ENCODE data around the gene JHY.

Gene JHY

DNA sequence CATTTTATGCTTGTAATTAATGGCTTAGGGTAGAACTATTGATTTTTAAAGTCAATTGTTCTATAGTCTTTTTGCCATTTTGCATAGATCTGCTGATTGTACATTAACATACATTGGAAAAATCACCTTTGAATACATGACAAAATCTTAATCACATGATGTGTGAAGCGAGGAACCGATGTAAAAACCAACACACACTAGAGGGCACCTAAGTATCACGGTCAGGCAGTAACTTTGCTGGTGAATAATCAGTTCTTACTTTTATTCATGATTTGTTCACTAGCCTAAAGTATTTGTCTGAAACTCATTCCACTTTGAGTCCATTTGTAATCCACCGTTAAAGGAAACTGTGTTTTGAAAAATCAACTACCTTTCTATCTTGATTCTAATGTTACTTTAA is 28.2 kb downstream of the JHY start:
- no peak overlapping the region for H3K9ac ChIP-seq
- no peaks in the 10 kb centered on the region for H3K4me1 ChIP-seq (ENCODE audit: low read depth, poor library complexity, severe bottlenecking)
- H3K79me2 ChIP-seq (ENCODE audit: insufficient read depth, low read depth): no peaks in the 10 kb centered on the region
- H3K36me3 ChIP-seq (ENCODE audit: insufficient read depth): no peaks in the 10 kb centered on the region
- H4K20me1 ChIP-seq (ENCODE audit: insufficient read depth): no peaks in the 10 kb centered on the region
- H3K27me3 ChIP-seq (ENCODE audit: insufficient read depth, low read depth): no peaks in the 10 kb centered on the region
- no peak overlapping the region for H3K27ac ChIP-seq
- no peak overlapping the region for H3K4me2 ChIP-seq
- H2AFZ ChIP-seq (ENCODE audit: low read depth): no peak overlapping the region
- TF ChIP-seq, protein P1, sequence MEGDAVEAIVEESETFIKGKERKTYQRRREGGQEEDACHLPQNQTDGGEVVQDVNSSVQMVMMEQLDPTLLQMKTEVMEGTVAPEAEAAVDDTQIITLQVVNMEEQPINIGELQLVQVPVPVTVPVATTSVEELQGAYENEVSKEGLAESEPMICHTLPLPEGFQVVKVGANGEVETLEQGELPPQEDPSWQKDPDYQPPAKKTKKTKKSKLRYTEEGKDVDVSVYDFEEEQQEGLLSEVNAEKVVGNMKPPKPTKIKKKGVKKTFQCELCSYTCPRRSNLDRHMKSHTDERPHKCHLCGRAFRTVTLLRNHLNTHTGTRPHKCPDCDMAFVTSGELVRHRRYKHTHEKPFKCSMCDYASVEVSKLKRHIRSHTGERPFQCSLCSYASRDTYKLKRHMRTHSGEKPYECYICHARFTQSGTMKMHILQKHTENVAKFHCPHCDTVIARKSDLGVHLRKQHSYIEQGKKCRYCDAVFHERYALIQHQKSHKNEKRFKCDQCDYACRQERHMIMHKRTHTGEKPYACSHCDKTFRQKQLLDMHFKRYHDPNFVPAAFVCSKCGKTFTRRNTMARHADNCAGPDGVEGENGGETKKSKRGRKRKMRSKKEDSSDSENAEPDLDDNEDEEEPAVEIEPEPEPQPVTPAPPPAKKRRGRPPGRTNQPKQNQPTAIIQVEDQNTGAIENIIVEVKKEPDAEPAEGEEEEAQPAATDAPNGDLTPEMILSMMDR (conservative IDR thresholded peaks at IDR 0.05; ENCODE audit: low read depth, low read length): no peak
- H3K4me3 ChIP-seq (IDR thresholded peaks at IDR 0.05; ENCODE audit: insufficient read depth, low read depth, low read length): no peak overlapping the region

DNA sequence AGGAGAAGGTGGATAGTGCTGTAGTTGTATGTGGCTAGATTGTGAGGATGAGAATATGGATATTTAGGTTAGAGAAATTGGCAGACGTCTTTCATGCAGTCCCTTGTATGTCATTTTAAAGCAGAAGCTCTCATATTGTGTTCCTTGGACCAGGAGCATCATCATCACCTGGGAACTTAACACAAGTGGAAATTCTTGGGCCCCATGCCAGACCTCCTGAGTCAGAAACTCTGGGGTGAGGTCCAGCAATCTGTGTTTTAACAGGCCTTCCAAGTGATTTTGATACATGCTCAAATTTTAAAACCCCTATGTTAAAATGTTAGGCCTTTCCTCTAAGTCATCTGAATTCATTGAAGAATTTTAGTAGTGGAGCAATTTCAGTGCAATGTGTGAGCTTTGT is 34.8 kb downstream of the JHY start:
- Histone ChIP-seq H3K4me1 (ENCODE audit: low read depth, poor library complexity, severe bottlenecking) (no peaks in the 10 kb centered on the region), H3K36me3 (ENCODE audit: insufficient read depth) (no peaks in the 10 kb centered on the region), H3K9ac (no peak overlapping the region), H3K27me3 (ENCODE audit: insufficient read depth, low read depth) (no peaks in the 10 kb centered on the region), H3K4me3 (IDR thresholded peaks at IDR 0.05; ENCODE audit: insufficient read depth, low read depth, low read length) (no peak overlapping the region), H3K27ac (no peak overlapping the region), H4K20me1 (ENCODE audit: insufficient read depth) (no peaks in the 10 kb centered on the region), H3K4me2 (no peak overlapping the region), H3K79me2 (ENCODE audit: insufficient read depth, low read depth) (no peaks in the 10 kb centered on the region), H2AFZ (ENCODE audit: low read depth) (no peak overlapping the region)
- TF ChIP-seq, protein P1 (conservative IDR thresholded peaks at IDR 0.05; ENCODE audit: low read depth, low read length): no peak

DNA sequence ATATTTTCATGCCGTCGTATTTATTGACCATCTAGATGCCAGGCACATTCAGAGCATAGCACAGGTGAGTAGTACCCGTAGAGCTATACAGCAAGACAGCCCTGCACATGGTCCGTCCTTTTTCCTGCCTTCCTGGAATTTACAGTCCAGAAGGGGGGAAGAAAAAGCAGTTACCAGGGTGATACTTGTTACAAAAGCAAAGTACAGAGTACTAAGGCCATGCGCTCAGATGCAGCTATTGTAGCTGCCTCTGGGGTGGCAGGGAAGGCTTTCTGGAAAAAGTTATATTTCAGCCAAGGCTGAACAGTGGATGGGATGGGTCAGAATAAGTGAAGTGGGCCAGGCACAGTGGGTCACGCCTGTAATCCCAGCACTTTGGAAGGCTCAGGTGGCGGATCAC is 36.2 kb downstream of the JHY start:
- no peak overlapping the region for H3K4me2 ChIP-seq
- no peaks in the 10 kb centered on the region for H4K20me1 ChIP-seq (ENCODE audit: insufficient read depth)
- H3K27me3 ChIP-seq (ENCODE audit: insufficient read depth, low read depth): no peaks in the 10 kb centered on the region
- H3K4me3 ChIP-seq (IDR thresholded peaks at IDR 0.05; ENCODE audit: insufficient read depth, low read depth, low read length): no peak overlapping the region
- H3K36me3 ChIP-seq (ENCODE audit: insufficient read depth): no peaks in the 10 kb centered on the region
- H2AFZ ChIP-seq (ENCODE audit: low read depth): no peak overlapping the region
- H3K4me1 ChIP-seq (ENCODE audit: low read depth, poor library complexity, severe bottlenecking): no peaks in the 10 kb centered on the region
- TF ChIP-seq, protein P1 (conservative IDR thresholded peaks at IDR 0.05; ENCODE audit: low read depth, low read length): no peak
- H3K27ac ChIP-seq: no peak overlapping the region
- H3K79me2 ChIP-seq (ENCODE audit: insufficient read depth, low read depth): no peaks in the 10 kb centered on the region
- H3K9ac ChIP-seq: no peak overlapping the region

- H3K9ac ChIP-seq: no peak overlapping the region
Measured at GRCh38 chr11:122920579-122920978, 38.0 kb downstream of the JHY start.

More at GRCh38 chr11:122920579-122920978, 38.0 kb downstream of the JHY start:
- Histone ChIP-seq H3K4me2 (no peak overlapping the region), H3K27me3 (ENCODE audit: insufficient read depth, low read depth) (no peaks in the 10 kb centered on the region), H3K79me2 (ENCODE audit: insufficient read depth, low read depth) (no peaks in the 10 kb centered on the region), H4K20me1 (ENCODE audit: insufficient read depth) (no peaks in the 10 kb centered on the region), H3K4me3 (IDR thresholded peaks at IDR 0.05; ENCODE audit: insufficient read depth, low read depth, low read length) (no peak overlapping the region), H3K27ac (no peak overlapping the region), H3K36me3 (ENCODE audit: insufficient read depth) (no peaks in the 10 kb centered on the region), H3K4me1 (ENCODE audit: low read depth, poor library complexity, severe bottlenecking) (no peaks in the 10 kb centered on the region), H2AFZ (ENCODE audit: low read depth) (no peak overlapping the region)
- TF ChIP-seq, protein P1 (conservative IDR thresholded peaks at IDR 0.05; ENCODE audit: low read depth, low read length): no peak
